Measurements from ENCODE around the gene GSTO2. TPM values are rescaled to one million over a fixed set of nuclear protein-coding genes. Genes with fewer than 3 reads are reported as not detected.

GSTO2 gene
- total and polyA plus RNA-seq, 10 of the 15 experiments (the other 5 are each of a cell fraction or from before 2014, with no cell fraction given), result 0.16 to 0.86 (median 0.46) TPM

GRCh38 chr10:104268713-104269645, at the start of gene GSTO2 (continued):
- TF ChIP-seq SUPT20H (IDR thresholded peaks at IDR 0.05; ENCODE audit: borderline replicate concordance, control insufficient read depth, low read depth, low read length) (no peak), SMAD5 (IDR thresholded peaks at IDR 0.05; ENCODE audit: low read depth) (peak; percentile 82), NFIC (IDR thresholded peaks at IDR 0.05; ENCODE audit: low read depth, low read length) (0 out of 2 replicates have a peak, but pooled peaks have one; percentile 12), POU2F2 (IDR thresholded peaks at IDR 0.05; ENCODE audit: borderline replicate concordance, low read depth, low read length) (peak; percentile 69; the same call in 1 of the 3 replicates), IRF4 (IDR thresholded peaks at IDR 0.05; ENCODE audit: low read depth, low read length) (no peak), RFX5 (IDR thresholded peaks at IDR 0.05; ENCODE audit: low read depth, low read length) (peak; percentile 57; the same call in 1 of the 2 replicates), TCF7 (IDR thresholded peaks at IDR 0.05; ENCODE audit: borderline replicate concordance) (no peak), HSF1 (IDR thresholded peaks at IDR 0.05; ENCODE audit: low read depth, low read length) (no peak), BMI1 (IDR thresholded peaks at IDR 0.05; ENCODE audit: borderline replicate concordance) (no peak), SP1 (IDR thresholded peaks at IDR 0.05; ENCODE audit: low read depth, low read length) (peak; percentile 95), RBBP5 (conservative IDR thresholded peaks at IDR 0.05) (no peak), ZNF622 (IDR thresholded peaks at IDR 0.05) (no peak), RAD51 (IDR thresholded peaks at IDR 0.05) (peak; percentile 91), FOS (IDR thresholded peaks at IDR 0.05; ENCODE audit: borderline replicate concordance, extremely low read depth, insufficient read length) (peak; percentile 61), CTCF (IDR thresholded peaks at IDR 0.05 in 2 of 3, conservative IDR thresholded peaks at IDR 0.05 in 1 of 3; ENCODE audit: control insufficient read depth in 2 of 3, extremely low read depth in 1 of 3, insufficient read depth in 1 of 3, low read depth in 3 of 3, low read length in 3 of 3) (no peak), MYC (IDR thresholded peaks at IDR 0.05; ENCODE audit: insufficient read depth, insufficient read length, insufficient replicate concordance, low read length, severe bottlenecking) (no peak), SUZ12 (IDR thresholded peaks at IDR 0.05; ENCODE audit: unreplicated experiment) (no peak), ATF3 (IDR thresholded peaks at IDR 0.05; ENCODE audit: borderline replicate concordance, extremely low read depth, low read depth, low read length) (no peak), IRF3 (IDR thresholded peaks at IDR 0.05) (peak; percentile 79), ZNF687 (IDR thresholded peaks at IDR 0.05) (no peak)

Data from GM12878 (cell line).